ENCODE data around the gene CHST4. TPM values are rescaled to one million over a fixed set of nuclear protein-coding genes. Genes with fewer than 3 reads are reported as not detected.

CHST4 gene
- total and polyA plus RNA-seq, 3 donors from 2014 or later = 0.32 to 0.56 TPM; not detected in 1

- Histone ChIP-seq H3K27ac (no peak overlapping the region), H3K36me3 (ENCODE audit: low read depth, missing control alignments) (no peaks in the 10 kb centered on the region), H3K4me1 (no peaks in the 10 kb centered on the region), H3K4me3 (no peak overlapping the region), H3K27me3 (no peaks in the 10 kb centered on the region), H3K9me3 (no peaks in the 10 kb centered on the region)
- intact Hi-C loops (cut with DNase I; ENCODE audit: low total_unique reads) = no loop called here
- 24 to 41% methylated on average over 11 of the region's 11 CpGs for WGBS, 2 donors
- peak; percentile 66 for DNase-seq
- no peak for TF ChIP-seq POLR2A (IDR thresholded peaks at IDR 0.05)
- TF ChIP-seq, protein P1, sequence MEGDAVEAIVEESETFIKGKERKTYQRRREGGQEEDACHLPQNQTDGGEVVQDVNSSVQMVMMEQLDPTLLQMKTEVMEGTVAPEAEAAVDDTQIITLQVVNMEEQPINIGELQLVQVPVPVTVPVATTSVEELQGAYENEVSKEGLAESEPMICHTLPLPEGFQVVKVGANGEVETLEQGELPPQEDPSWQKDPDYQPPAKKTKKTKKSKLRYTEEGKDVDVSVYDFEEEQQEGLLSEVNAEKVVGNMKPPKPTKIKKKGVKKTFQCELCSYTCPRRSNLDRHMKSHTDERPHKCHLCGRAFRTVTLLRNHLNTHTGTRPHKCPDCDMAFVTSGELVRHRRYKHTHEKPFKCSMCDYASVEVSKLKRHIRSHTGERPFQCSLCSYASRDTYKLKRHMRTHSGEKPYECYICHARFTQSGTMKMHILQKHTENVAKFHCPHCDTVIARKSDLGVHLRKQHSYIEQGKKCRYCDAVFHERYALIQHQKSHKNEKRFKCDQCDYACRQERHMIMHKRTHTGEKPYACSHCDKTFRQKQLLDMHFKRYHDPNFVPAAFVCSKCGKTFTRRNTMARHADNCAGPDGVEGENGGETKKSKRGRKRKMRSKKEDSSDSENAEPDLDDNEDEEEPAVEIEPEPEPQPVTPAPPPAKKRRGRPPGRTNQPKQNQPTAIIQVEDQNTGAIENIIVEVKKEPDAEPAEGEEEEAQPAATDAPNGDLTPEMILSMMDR (IDR thresholded peaks at IDR 0.05) = peak in 1 of 3 experiments; percentile 14
These were observed 16.2 kb downstream of the CHST4 start for GRCh38 chr16:71542377-71542776.

GRCh38 chr16:71547168-71547567 is 20.9 kb downstream of the CHST4 start:
- intact Hi-C loops (cut with DNase I; ENCODE audit: low total_unique reads) = no loop called here
- no peaks in the 10 kb centered on the region for H3K27me3 ChIP-seq
- H3K27ac ChIP-seq = no peak overlapping the region
- no peak for DNase-seq
- H3K9me3 ChIP-seq = no peaks in the 10 kb centered on the region
- no peaks in the 10 kb centered on the region for H3K4me1 ChIP-seq
- TF ChIP-seq, protein P1 (IDR thresholded peaks at IDR 0.05) = no peak
- no peak for TF ChIP-seq POLR2A (IDR thresholded peaks at IDR 0.05)
- H3K4me3 ChIP-seq = no peak overlapping the region
- no peaks in the 10 kb centered on the region for H3K36me3 ChIP-seq (ENCODE audit: low read depth, missing control alignments)

- Histone ChIP-seq H3K27me3 (no peaks in the 10 kb centered on the region), H3K4me3 (no peak overlapping the region), H3K4me1 (no peaks in the 10 kb centered on the region), H3K9me3 (no peaks in the 10 kb centered on the region), H3K27ac (no peak overlapping the region), H3K36me3 (ENCODE audit: low read depth, missing control alignments) (no peaks in the 10 kb centered on the region)
- TF ChIP-seq, protein P1 (IDR thresholded peaks at IDR 0.05) = no peak
- TF ChIP-seq POLR2A (IDR thresholded peaks at IDR 0.05) = no peak
- no peak for DNase-seq
- 59 to 60% methylated on average over 6 of the region's 6 CpGs for WGBS, 2 donors
- intact Hi-C loops (cut with DNase I; ENCODE audit: low total_unique reads) = no loop called here
These were observed 26.7 kb downstream of the CHST4 start for GRCh38 chr16:71552698-71553503.

GRCh38 chr16:71555230-71555891 is 29.1 kb downstream of the CHST4 start:
- TF ChIP-seq, protein P1 (IDR thresholded peaks at IDR 0.05) = no peak
- TF ChIP-seq POLR2A (IDR thresholded peaks at IDR 0.05) = no peak
- Histone ChIP-seq H3K27me3 (no peaks in the 10 kb centered on the region), H3K36me3 (ENCODE audit: low read depth, missing control alignments) (no peaks in the 10 kb centered on the region), H3K9me3 (no peaks in the 10 kb centered on the region), H3K4me1 (no peaks in the 10 kb centered on the region), H3K4me3 (no peak overlapping the region), H3K27ac (no peak overlapping the region)
- no peak for DNase-seq
- 86% methylated on average over 1 of the region's 1 CpG for WGBS, 2 donors
- intact Hi-C loops (cut with DNase I; ENCODE audit: low total_unique reads) = no loop called here
